Liver (tissue), 9 donors: Measurements from ENCODE around the gene ANK3. TPM values are rescaled to one million over a fixed set of nuclear protein-coding genes. Genes with fewer than 3 reads are reported as not detected.

Experiments used
- DNase-seq: peaks from one replicate; pipeline ENCODE4 v3.0.0-alpha.2; 2017; ENCODE audit warnings: low spot score
- H3K27ac ChIP-seq, 2 donors: one replicate each; pipeline ENCODE4 v1.7.0; 2013; ENCODE audit warnings: inconsistent platforms in 2 of 2, low read length in 2 of 2, control low read depth in 1 of 2, low read depth in 1 of 2, mild to moderate bottlenecking in 1 of 2
- H3K27me3 ChIP-seq, 4 donors: one replicate each; pipeline versions ENCODE4 v1.6.1 to v1.7.0; 2013; ENCODE audit warnings: low read length in 3 of 4, inconsistent platforms in 1 of 4, mild to moderate bottlenecking in 1 of 4, moderate library complexity in 1 of 4; ENCODE audit not compliant: control insufficient read depth in 4 of 4, insufficient read depth in 4 of 4
- H3K36me3 ChIP-seq, 4 donors: one replicate each; pipeline versions ENCODE4 v1.6.1 to v1.7.0; 2013; ENCODE audit warnings: low read length in 3 of 4, mild to moderate bottlenecking in 3 of 4, low read depth in 1 of 4, moderate library complexity in 1 of 4; ENCODE audit not compliant: control insufficient read depth in 4 of 4, insufficient read depth in 3 of 4
- H3K4me1 ChIP-seq, 4 donors: one replicate each; pipeline versions ENCODE4 v1.6.1 to v1.7.0; 2013; ENCODE audit warnings: low read length in 3 of 4, mild to moderate bottlenecking in 3 of 4, moderate library complexity in 1 of 4; ENCODE audit not compliant: control insufficient read depth in 4 of 4, insufficient read depth in 4 of 4
- H3K4me3 ChIP-seq, 3 donors: one replicate each; pipeline versions ENCODE4 v1.6.1 to v1.7.0; 2013; ENCODE audit warnings: low read length in 3 of 3, control low read depth in 1 of 3, low read depth in 1 of 3, mild to moderate bottlenecking in 1 of 3
- H3K9ac ChIP-seq, 2 donors: one replicate each; pipeline ENCODE4 v1.7.0; 2013; ENCODE audit warnings: low read length in 2 of 2, mild to moderate bottlenecking in 2 of 2, moderate library complexity in 2 of 2, control low read depth in 1 of 2, low read depth in 1 of 2
- H3K9me3 ChIP-seq, 4 donors: one replicate each; pipeline versions ENCODE4 v1.6.1 to v1.7.0; 2013; ENCODE audit warnings: low read length in 3 of 4; ENCODE audit not compliant: control insufficient read depth in 4 of 4
- FOXA1 ChIP-seq: IDR thresholded peaks from 2 replicates; pipeline ENCODE4 v1.6.1; 2016; ENCODE audit warnings: antibody characterized with exemption
- FOXA2 ChIP-seq: IDR thresholded peaks from 2 replicates; pipeline ENCODE4 v1.6.1; 2016; ENCODE audit warnings: antibody characterized with exemption
- GABPA ChIP-seq, 2 donors: IDR thresholded peaks in 1 of 2; conservative IDR thresholded peaks in 1 of 2; 2 replicates each; pipeline ENCODE4 v1.6.1; 2016; ENCODE audit warnings: antibody characterized with exemption in 2 of 2, mild to moderate bottlenecking in 1 of 2, moderate library complexity in 1 of 2
- HNF4A ChIP-seq, 2 donors: conservative IDR thresholded peaks; 2 replicates each; pipeline ENCODE4 v1.6.1; 2016; ENCODE audit warnings: antibody characterized with exemption in 2 of 2, mild to moderate bottlenecking in 2 of 2
- HNF4G ChIP-seq: IDR thresholded peaks from 2 replicates; pipeline ENCODE4 v1.6.1; 2016; ENCODE audit warnings: antibody characterized with exemption
- JUND ChIP-seq, 2 donors: IDR thresholded peaks; 2 replicates each; pipeline ENCODE4 v1.6.1; 2016; ENCODE audit warnings: antibody characterized with exemption in 2 of 2
- RAD21 ChIP-seq, 2 donors: IDR thresholded peaks; 2 replicates each; pipeline ENCODE4 v1.6.1; 2016; ENCODE audit warnings: antibody characterized with exemption in 2 of 2, mild to moderate bottlenecking in 2 of 2
- RXRA ChIP-seq, 2 donors: IDR thresholded peaks; 2 replicates each; pipeline ENCODE4 v1.6.1; 2017 to 2018; ENCODE audit warnings: antibody characterized with exemption in 2 of 2, mild to moderate bottlenecking in 1 of 2
- TAF1 ChIP-seq: conservative IDR thresholded peaks from 2 replicates; pipeline ENCODE4 v1.6.1; 2016; ENCODE audit warnings: antibody characterized with exemption, mild to moderate bottlenecking
- YY1 ChIP-seq: IDR thresholded peaks from 2 replicates; pipeline ENCODE4 v1.6.1; 2016; ENCODE audit warnings: antibody characterized with exemption, mild to moderate bottlenecking
- WGBS: extraction: QIAGEN DNeasy Blood & Tissue Kit; methylation state at CpG from one replicate; pipeline ENCODE4 v1.1.7; 2013; 5-methylcytosine and 5-hydroxymethylcytosine counted together
- polyA plus RNA-seq, 2 donors: library from polyadenylated mRNA; stranded (reverse) in 1 of 2; unstranded in 1 of 2; fragments of 200-250 nt in 1 of 2; fragments of >200 nt in 1 of 2; fragmentation: Nextera tagmentation in 1 of 2; extraction: Ambion mirVana in 1 of 2; gene quantifications; one replicate each; pipeline versions ENCODE4 v1.2.1 to v1.2.3, GENCODE V29; 2013 to 2015
- total RNA-seq, 2 donors: library from RNA; depleted of rRNA; stranded (reverse); fragments of >200 nt; gene quantifications; one replicate each; pipeline ENCODE4 v1.2.3, GENCODE V29; 2014
- TF ChIP-seq, protein P1 (sequence below): fragments of 150-350 bp; IDR thresholded peaks from 2 replicates; pipeline ENCODE4 v1.5.1; 2017; ENCODE audit warnings: improper control_type of control experiment, low read depth, low read length; ENCODE audit not compliant: missing input control
- donor health status: healthy.
- donor health status: healthy.
- donor health status: healthy.
- donor health status: healthy.
- donor health status: healthy.

The ANK3 gene
- total and polyA plus RNA-seq, 4 donors: 5.7 to 30.0 (median 9.7) TPM

DNA sequence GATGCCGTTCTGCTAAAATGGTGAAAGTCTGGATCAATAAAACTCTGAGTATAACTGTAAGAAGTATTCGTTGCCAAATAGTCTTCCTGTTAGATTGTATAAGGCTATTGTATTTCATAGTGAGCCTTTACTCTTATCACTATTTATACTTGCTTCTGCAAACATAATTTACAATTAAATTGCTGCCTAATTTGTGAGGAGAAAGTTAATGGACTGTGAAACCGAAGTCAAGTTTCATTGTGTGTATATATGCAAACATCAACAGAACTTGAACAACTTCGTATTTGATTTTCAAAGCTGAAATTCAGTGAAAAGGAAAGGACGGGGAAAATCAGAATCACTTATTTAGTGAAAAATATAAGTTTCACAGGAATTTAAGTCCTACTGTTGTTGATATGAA, 347.4 kb downstream of the ANK3 start:
- TF ChIP-seq RAD21 (IDR thresholded peaks at IDR 0.05) (no peak), FOXA2 (no peak)
- H3K9me3 ChIP-seq: no peaks in the 10 kb centered on the region
- no peak overlapping the region for H3K9ac ChIP-seq
- H3K4me3 ChIP-seq: no peak overlapping the region
- no peak for DNase-seq
- no peaks in the 10 kb centered on the region for H3K27me3 ChIP-seq
- peaks cover 0 to 9% (median 0%) of the 10 kb centered on the region in 4 donors for H3K4me1 ChIP-seq
- 67% methylated on average over 5 of the region's 5 CpGs for WGBS
- no peak overlapping the region for H3K27ac ChIP-seq
- no peaks in the 10 kb centered on the region for H3K36me3 ChIP-seq

DNA sequence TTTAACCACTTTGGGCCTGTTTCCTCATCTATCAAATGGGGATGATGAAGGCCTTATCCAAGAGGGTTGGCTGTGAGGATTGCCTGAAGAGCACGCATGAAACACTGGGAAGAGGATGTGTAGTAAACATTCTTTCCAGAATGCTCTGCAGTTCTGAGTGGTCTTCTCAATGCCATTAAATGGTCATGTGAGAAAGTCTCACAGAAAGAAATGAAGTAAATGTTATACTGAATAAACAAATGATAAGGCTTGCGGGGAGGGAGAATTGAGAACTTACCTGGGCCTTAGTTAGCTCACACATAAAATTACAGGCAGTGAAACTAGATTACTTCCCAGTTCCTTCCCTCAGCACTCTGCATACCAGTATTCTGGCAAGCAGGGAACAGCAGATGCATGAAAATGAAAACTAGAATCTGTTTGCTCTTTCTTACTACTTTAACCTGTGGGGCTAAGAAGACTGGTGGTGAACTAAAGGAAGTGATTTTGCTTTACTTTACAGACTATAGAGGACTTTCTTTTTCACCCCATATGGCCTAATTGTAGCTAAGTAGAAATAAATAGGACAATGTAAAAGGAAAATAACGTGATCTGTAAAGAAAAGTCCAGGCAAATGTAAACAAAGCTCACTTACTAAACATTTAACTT, 348.1 kb downstream of the ANK3 start:
- Histone ChIP-seq H3K4me1 (peaks cover 0 to 9% (median 0%) of the 10 kb centered on the region in 4 donors), H3K9ac (no peak overlapping the region), H3K27me3 (no peaks in the 10 kb centered on the region), H3K4me3 (no peak overlapping the region), H3K9me3 (no peaks in the 10 kb centered on the region), H3K27ac (no peak overlapping the region), H3K36me3 (no peaks in the 10 kb centered on the region)
- TF ChIP-seq GABPA (IDR thresholded peaks at IDR 0.05 in 1 of 2, conservative IDR thresholded peaks at IDR 0.05 in 1 of 2): no peak
- no peak for TF ChIP-seq HNF4A (conservative IDR thresholded peaks at IDR 0.05)
- TF ChIP-seq TAF1: no peak
- TF ChIP-seq YY1: no peak
- TF ChIP-seq FOXA1: no peak
- TF ChIP-seq JUND (IDR thresholded peaks at IDR 0.05): no peak
- no peak for TF ChIP-seq HNF4G
- TF ChIP-seq RXRA (IDR thresholded peaks at IDR 0.05): no peak
- WGBS: 73% methylated on average over 3 of the region's 3 CpGs
- DNase-seq: no peak

DNA sequence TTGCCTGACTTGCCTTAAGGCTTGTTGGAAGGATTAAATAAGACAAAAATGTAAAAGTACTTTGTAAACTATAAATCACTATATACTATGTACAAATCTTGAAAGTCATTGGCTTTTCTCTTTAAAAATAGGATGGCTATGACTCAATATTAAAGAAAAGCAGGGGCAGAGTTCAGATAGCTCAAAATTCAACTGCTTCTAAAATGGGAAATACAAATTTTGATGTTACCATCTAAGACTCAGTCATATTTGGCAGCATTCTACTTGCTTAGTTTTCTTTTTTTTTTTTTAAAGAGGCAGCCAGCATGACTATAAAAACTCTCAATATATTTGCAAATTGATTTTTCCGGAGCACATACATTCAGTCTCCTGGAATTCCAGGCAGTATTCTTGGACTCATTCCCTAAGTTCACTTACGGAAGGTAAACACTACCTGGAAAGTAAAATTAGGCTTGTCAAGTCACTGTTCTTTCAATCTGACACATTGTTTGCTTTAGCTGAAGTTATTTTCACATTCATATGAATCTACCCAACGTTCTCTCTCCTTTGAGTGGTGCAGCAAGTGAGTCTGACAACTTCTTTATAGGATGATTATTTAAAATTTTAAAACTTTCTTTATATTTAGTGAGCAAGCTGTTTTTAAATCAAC, 349.5 kb downstream of the ANK3 start:
- Histone ChIP-seq H3K4me1 (peaks cover 0 to 9% (median 0%) of the 10 kb centered on the region in 4 donors), H3K27me3 (no peaks in the 10 kb centered on the region)
- WGBS: 45% methylated on average over 3 of the region's 3 CpGs

More for the DNA sequence above, 349.5 kb downstream of the ANK3 start:
- Histone ChIP-seq H3K36me3 (no peaks in the 10 kb centered on the region), H3K9me3 (no peaks in the 10 kb centered on the region), H3K9ac (no peak overlapping the region), H3K27ac (no peak overlapping the region), H3K4me3 (no peak overlapping the region)
- no peak for DNase-seq
- TF ChIP-seq RAD21 (IDR thresholded peaks at IDR 0.05) (no peak), HNF4A (conservative IDR thresholded peaks at IDR 0.05) (no peak), RXRA (IDR thresholded peaks at IDR 0.05) (no peak), GABPA (IDR thresholded peaks at IDR 0.05 in 1 of 2, conservative IDR thresholded peaks at IDR 0.05 in 1 of 2) (no peak), JUND (IDR thresholded peaks at IDR 0.05) (no peak)
- TF ChIP-seq, protein P1, sequence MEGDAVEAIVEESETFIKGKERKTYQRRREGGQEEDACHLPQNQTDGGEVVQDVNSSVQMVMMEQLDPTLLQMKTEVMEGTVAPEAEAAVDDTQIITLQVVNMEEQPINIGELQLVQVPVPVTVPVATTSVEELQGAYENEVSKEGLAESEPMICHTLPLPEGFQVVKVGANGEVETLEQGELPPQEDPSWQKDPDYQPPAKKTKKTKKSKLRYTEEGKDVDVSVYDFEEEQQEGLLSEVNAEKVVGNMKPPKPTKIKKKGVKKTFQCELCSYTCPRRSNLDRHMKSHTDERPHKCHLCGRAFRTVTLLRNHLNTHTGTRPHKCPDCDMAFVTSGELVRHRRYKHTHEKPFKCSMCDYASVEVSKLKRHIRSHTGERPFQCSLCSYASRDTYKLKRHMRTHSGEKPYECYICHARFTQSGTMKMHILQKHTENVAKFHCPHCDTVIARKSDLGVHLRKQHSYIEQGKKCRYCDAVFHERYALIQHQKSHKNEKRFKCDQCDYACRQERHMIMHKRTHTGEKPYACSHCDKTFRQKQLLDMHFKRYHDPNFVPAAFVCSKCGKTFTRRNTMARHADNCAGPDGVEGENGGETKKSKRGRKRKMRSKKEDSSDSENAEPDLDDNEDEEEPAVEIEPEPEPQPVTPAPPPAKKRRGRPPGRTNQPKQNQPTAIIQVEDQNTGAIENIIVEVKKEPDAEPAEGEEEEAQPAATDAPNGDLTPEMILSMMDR: no peak
